ENCODE data around the gene FAM174C.

The FAM174C gene

DNA sequence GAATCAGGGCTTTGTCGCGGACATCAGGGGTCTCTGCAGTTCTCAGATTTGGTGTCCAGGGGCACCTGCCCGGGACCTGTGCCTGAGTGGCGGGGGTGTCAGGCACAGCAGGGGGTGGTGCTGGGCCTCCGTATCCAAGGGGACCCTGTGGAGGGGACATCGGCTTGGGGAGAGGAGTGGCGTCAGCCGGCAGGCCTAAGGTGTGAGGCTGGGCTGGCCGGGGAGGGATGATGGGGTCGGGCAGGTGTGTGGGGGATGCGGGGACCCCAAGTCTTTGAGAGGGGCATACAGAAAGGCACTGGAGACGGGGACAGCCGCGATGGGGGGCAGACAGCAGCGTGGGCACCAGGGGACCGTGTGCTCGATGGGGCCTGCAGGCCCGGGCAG is 12.9 kb downstream of the FAM174C start:
- no peak for DNase-seq (ENCODE audit: low read depth)
- H3K9me3 ChIP-seq (ENCODE audit: control insufficient read depth, low read length), result no peaks in the 10 kb centered on the region
- no peak overlapping the region for H3K9ac ChIP-seq (ENCODE audit: low read length)
- H3K4me3 ChIP-seq (ENCODE audit: low read length), result no peak overlapping the region
- H3K4me1 ChIP-seq (ENCODE audit: control insufficient read depth, insufficient read depth, low read length), result no peaks in the 10 kb centered on the region
- no peaks in the 10 kb centered on the region for H3K36me3 ChIP-seq (ENCODE audit: control insufficient read depth, insufficient read depth, low read length, severe bottlenecking)
- H3K27me3 ChIP-seq (replicated peaks; ENCODE audit: control insufficient read depth, insufficient read depth, low read length), result peaks cover 63% of the 10 kb centered on the region

- H3K4me1 ChIP-seq (ENCODE audit: control insufficient read depth, insufficient read depth, low read length), result no peaks in the 10 kb centered on the region
- no peak overlapping the region for H3K9ac ChIP-seq (ENCODE audit: low read length)
- H3K9me3 ChIP-seq (ENCODE audit: control insufficient read depth, low read length), result no peaks in the 10 kb centered on the region
- DNase-seq (ENCODE audit: low read depth), result no peak
- H3K27me3 ChIP-seq (replicated peaks; ENCODE audit: control insufficient read depth, insufficient read depth, low read length), result peaks cover 64% of the 10 kb centered on the region
- no peaks in the 10 kb centered on the region for H3K36me3 ChIP-seq (ENCODE audit: control insufficient read depth, insufficient read depth, low read length, severe bottlenecking)
- H3K4me3 ChIP-seq (ENCODE audit: low read length), result no peak overlapping the region
Observed at GRCh38 chr19:1288833-1289685, 13.7 kb downstream of the FAM174C start.

GRCh38 chr19:1289686-1290025 is 14.3 kb downstream of the FAM174C start:
- Histone ChIP-seq H3K36me3 (ENCODE audit: control insufficient read depth, insufficient read depth, low read length, severe bottlenecking) (no peaks in the 10 kb centered on the region), H3K9me3 (ENCODE audit: control insufficient read depth, low read length) (no peaks in the 10 kb centered on the region), H3K4me3 (ENCODE audit: low read length) (no peak overlapping the region), H3K27me3 (replicated peaks; ENCODE audit: control insufficient read depth, insufficient read depth, low read length) (peaks cover 64% of the 10 kb centered on the region), H3K4me1 (ENCODE audit: control insufficient read depth, insufficient read depth, low read length) (no peaks in the 10 kb centered on the region), H3K9ac (ENCODE audit: low read length) (no peak overlapping the region)
- no peak for DNase-seq (ENCODE audit: low read depth)

DNA sequence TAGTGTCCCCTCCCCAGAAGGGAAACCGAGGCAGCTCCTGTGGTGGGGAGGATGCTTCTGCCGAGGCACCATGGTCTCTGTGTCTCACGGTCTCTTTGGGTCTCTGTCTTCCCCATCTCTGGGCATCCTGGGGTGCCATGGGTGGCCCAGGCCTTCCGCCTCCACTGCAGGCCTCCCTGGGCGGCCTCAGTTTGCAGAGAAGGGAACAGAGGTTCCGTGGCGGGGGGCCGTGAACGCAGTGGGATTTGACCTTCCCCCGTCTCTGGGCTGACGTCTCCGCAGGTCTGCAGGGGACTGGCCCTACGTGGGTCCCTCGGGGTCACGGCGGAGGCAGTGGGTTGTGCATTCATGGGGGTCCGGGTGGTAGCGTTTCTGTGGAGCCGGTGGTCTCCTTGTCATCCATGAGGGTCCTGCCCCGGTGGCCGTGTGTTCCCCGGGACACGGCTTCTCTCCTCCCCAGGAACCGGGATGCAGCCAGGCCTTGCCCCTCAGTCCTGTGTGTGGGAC is 14.9 kb downstream of the FAM174C start:
- no peak for DNase-seq (ENCODE audit: low read depth)
- Histone ChIP-seq H3K9ac (ENCODE audit: low read length) (no peak overlapping the region), H3K9me3 (ENCODE audit: control insufficient read depth, low read length) (no peaks in the 10 kb centered on the region), H3K36me3 (ENCODE audit: control insufficient read depth, insufficient read depth, low read length, severe bottlenecking) (no peaks in the 10 kb centered on the region), H3K27me3 (replicated peaks; ENCODE audit: control insufficient read depth, insufficient read depth, low read length) (peaks cover 61% of the 10 kb centered on the region), H3K4me3 (ENCODE audit: low read length) (no peak overlapping the region), H3K4me1 (ENCODE audit: control insufficient read depth, insufficient read depth, low read length) (no peaks in the 10 kb centered on the region)

DNA sequence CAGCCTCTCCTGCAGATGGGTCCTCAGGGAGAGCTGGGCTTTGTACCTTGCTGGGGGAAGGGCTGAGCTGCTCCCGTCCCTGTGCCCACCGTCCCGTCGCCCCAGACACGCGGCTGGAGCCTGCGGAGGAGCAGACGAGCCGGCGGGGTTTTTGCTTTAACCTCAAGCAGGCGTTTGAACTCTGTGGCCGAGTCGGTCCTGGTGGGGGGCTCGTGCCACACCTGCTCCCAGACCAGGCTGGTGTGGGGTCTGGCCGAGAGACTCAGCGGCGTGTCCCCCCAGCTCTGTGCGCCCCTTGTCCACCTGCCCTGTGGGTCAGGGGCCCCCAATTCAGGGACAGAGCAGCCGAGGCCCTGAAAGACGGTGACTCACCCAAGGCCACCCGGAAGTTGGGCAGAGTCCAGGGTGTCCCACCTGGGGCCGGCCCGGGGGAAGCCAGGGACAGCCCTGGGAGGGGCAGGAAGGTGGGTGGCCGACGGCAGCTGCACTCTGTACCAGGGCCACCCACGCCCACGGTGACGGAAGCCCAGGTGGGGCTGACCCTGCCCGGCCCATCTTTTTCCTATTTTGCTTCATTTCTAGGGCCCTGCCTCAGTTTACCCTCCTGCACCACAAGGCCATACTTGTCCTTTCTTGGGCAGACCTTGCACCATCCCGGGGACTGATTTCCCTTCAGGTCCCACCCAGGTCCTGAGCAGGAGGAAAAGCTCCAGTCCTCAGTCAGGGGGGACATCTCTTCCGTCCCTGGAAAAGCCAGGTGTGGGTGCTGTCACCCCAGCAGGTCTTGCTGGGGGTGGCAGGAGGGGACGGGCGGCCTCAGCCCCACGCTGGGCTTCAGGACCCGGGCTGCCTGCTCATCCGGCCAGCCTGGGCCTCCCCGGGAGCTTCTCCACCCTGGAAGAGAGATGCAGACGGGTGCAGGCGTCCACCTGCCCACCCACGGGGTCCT is 15.6 kb downstream of the FAM174C start:
- no peak for DNase-seq (ENCODE audit: low read depth)
- Histone ChIP-seq H3K27me3 (replicated peaks; ENCODE audit: control insufficient read depth, insufficient read depth, low read length) (peaks cover 61% of the 10 kb centered on the region), H3K4me1 (ENCODE audit: control insufficient read depth, insufficient read depth, low read length) (no peaks in the 10 kb centered on the region), H3K9ac (ENCODE audit: low read length) (no peak overlapping the region), H3K4me3 (ENCODE audit: low read length) (no peak overlapping the region), H3K36me3 (ENCODE audit: control insufficient read depth, insufficient read depth, low read length, severe bottlenecking) (no peaks in the 10 kb centered on the region), H3K9me3 (ENCODE audit: control insufficient read depth, low read length) (no peaks in the 10 kb centered on the region)

GRCh38 chr19:1291761-1292418 is 16.6 kb downstream of the FAM174C start:
- no peak overlapping the region for H3K4me3 ChIP-seq (ENCODE audit: low read length)
- no peaks in the 10 kb centered on the region for H3K4me1 ChIP-seq (ENCODE audit: control insufficient read depth, insufficient read depth, low read length)
- H3K27me3 ChIP-seq (replicated peaks; ENCODE audit: control insufficient read depth, insufficient read depth, low read length), result peaks cover 56% of the 10 kb centered on the region
- H3K9me3 ChIP-seq (ENCODE audit: control insufficient read depth, low read length), result no peaks in the 10 kb centered on the region
- no peak for DNase-seq (ENCODE audit: low read depth)
- no peak overlapping the region for H3K9ac ChIP-seq (ENCODE audit: low read length)
- H3K36me3 ChIP-seq (ENCODE audit: control insufficient read depth, insufficient read depth, low read length, severe bottlenecking), result no peaks in the 10 kb centered on the region

DNA sequence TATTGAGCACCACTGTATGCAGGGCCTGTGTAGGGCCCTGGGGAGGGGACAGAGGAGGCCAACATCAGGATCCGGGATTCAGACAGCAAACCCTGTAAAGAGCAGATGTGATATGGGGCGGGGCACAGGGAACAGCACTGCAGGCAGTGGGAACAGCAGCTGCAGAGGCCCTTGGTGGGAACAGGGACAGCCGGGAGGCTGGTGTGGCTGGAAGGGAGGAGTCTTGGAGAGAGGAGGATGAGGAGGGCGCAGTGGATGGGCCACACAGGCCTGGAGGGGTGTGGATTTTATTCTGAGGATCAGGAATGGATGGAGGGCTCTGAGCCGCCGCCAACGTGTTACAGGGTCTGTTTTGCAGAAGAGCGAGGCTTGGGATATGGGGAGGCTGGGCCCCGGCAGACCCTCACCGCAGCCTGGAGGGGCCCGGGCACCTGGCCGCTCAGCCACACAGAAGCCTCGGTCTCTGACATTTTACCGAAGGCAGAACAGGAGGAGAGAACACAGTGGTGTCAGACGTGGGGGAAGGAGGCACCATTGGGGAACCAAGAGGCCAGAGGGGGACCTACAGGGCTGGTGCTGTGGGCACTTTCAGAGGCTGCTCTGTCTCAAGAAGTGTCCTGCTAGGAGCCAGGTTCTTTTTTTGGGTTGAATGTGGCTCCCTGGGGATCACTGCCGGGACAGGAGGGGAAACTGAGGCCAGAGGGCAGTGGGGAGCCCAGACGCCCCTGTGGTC is 17.3 kb downstream of the FAM174C start:
- Histone ChIP-seq H3K4me1 (ENCODE audit: control insufficient read depth, insufficient read depth, low read length) (no peaks in the 10 kb centered on the region), H3K4me3 (ENCODE audit: low read length) (no peak overlapping the region), H3K27me3 (replicated peaks; ENCODE audit: control insufficient read depth, insufficient read depth, low read length) (peaks cover 54% of the 10 kb centered on the region), H3K9ac (ENCODE audit: low read length) (no peak overlapping the region), H3K9me3 (ENCODE audit: control insufficient read depth, low read length) (no peaks in the 10 kb centered on the region), H3K36me3 (ENCODE audit: control insufficient read depth, insufficient read depth, low read length, severe bottlenecking) (no peaks in the 10 kb centered on the region)
- DNase-seq (ENCODE audit: low read depth), result no peak

DNA sequence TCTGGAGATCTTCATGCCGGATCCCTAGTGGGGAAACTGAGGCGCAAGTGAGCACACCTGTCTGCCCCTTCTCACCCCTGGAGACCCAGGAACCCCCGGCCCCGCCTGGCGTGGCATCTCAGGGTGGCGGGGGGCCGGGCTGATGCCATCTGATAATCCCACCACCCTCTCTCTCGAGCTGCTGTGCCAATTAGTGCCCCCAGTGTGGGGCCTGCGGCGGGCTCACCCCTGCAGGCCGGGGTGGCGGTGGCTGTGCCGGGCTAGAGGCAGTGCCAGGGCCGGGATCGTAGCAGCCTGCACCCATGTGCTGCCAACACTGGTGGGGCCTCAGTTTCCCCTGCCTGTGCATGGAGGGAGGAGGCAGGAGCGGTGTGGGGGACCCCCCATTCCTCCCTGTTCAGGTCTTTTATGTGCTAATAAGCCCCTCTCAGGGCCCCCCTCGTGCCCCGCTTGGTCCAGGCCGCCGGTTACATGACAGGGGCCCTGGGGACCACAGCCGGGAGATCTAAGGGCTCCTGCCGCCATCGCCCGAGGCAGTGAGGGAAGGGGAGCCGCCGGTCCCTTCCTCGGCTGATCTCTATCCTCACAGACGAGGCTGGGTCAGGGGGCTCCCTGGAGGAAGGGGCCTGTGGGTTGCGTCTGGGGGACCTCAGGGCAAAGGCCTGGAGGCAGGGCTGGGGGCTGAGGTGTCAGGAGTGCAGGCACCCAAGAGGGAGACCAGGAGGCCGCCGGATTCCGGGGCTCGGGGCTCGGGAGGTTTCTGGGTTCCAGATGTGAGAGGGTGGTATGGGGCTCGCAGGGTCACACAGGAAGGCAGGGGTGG is 18.7 kb downstream of the FAM174C start:
- Histone ChIP-seq H3K4me1 (ENCODE audit: control insufficient read depth, insufficient read depth, low read length) (no peaks in the 10 kb centered on the region), H3K4me3 (ENCODE audit: low read length) (no peak overlapping the region), H3K36me3 (ENCODE audit: control insufficient read depth, insufficient read depth, low read length, severe bottlenecking) (no peaks in the 10 kb centered on the region), H3K27me3 (replicated peaks; ENCODE audit: control insufficient read depth, insufficient read depth, low read length) (peaks cover 44% of the 10 kb centered on the region), H3K9me3 (ENCODE audit: control insufficient read depth, low read length) (no peaks in the 10 kb centered on the region), H3K9ac (ENCODE audit: low read length) (no peak overlapping the region)
- DNase-seq (ENCODE audit: low read depth), result no peak

DNA sequence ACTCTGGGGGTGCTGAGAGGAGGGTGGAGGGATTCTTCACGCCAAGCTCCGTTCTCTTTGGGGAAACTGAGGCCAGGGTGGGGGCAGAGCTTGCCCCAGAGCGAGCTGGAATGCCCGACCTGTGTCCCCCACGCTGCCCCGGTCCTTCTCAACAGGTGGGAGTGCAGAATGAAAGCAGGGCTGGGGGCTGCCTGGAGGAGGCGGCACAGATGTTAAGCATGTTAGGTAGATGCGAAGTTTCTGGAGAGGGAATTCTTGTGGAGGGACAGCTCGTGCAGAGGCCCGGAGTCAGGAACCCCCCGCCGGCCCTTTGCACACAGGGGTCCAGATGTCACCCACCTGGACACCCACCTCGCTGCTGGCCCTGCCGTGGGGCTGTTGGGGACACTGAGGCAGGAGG is 19.4 kb downstream of the FAM174C start:
- H3K4me1 ChIP-seq (ENCODE audit: control insufficient read depth, insufficient read depth, low read length), result no peaks in the 10 kb centered on the region

More for the DNA sequence above, 19.4 kb downstream of the FAM174C start:
- H3K9ac ChIP-seq (ENCODE audit: low read length), result no peak overlapping the region
- no peaks in the 10 kb centered on the region for H3K9me3 ChIP-seq (ENCODE audit: control insufficient read depth, low read length)
- H3K4me3 ChIP-seq (ENCODE audit: low read length), result no peak overlapping the region
- H3K27me3 ChIP-seq (replicated peaks; ENCODE audit: control insufficient read depth, insufficient read depth, low read length), result peaks cover 37% of the 10 kb centered on the region
- H3K36me3 ChIP-seq (ENCODE audit: control insufficient read depth, insufficient read depth, low read length, severe bottlenecking), result no peaks in the 10 kb centered on the region
- DNase-seq (ENCODE audit: low read depth), result no peak

Data from adipocyte (in vitro differentiated cells).